K562 (cell line): Measurements from ENCODE around the gene HIPK2. TPM values are rescaled to one million over a fixed set of nuclear protein-coding genes. Genes with fewer than 3 reads are reported as not detected.

Experiments used
- ASH1L ChIP-seq: fragments of 450-650 bp; IDR thresholded peaks from 2 replicates; pipeline ENCODE4 v1.6.1; 2018; ENCODE audit warnings: borderline replicate concordance, mild to moderate bottlenecking, low read depth; ENCODE audit not compliant: partially characterized antibody
- CHD4 ChIP-seq: fragments of 200-600 bp; sonication (generic); IDR thresholded peaks from 3 replicates; pipeline ENCODE4 v1.6.1; 2012; ENCODE audit warnings: low read depth, mild to moderate bottlenecking, mixed read lengths, low read length, inconsistent platforms; ENCODE audit not compliant: insufficient read depth, insufficient replicate concordance, poor library complexity, severe bottlenecking
- KDM5B ChIP-seq: fragments of 200-600 bp; sonication (generic); IDR thresholded peaks from 2 replicates; pipeline ENCODE4 v1.6.1; 2012; ENCODE audit warnings: low read depth, mild to moderate bottlenecking, moderate library complexity, low read length, control low read depth, inconsistent platforms; ENCODE audit not compliant: insufficient replicate concordance
- MCM7 ChIP-seq, 2 experiments: fragments of 450-650 bp; IDR thresholded peaks; 2 replicates each; pipeline ENCODE4 v1.6.1; 2016 to 2018
- NCOA2 ChIP-seq, 2 experiments: fragments of 450-650 bp; IDR thresholded peaks; 2 replicates each; pipeline ENCODE4 v1.6.1; 2018; ENCODE audit warnings: mild to moderate bottlenecking in 2 of 2, moderate library complexity in 1 of 2; ENCODE audit not compliant: partially characterized antibody in 2 of 2
- POLR2A ChIP-seq: fragments of 450-650 bp; conservative IDR thresholded peaks from 2 replicates; pipeline ENCODE4 v1.6.1; 2016
- POLR2AphosphoS2 ChIP-seq: IDR thresholded peaks from 2 replicates; pipeline ENCODE4 v1.6.1; 2012; ENCODE audit warnings: low read length, improper control_type of control experiment
- SMAD1 ChIP-seq: fragments of 150-350 bp; IDR thresholded peaks from 2 replicates; pipeline ENCODE4 v1.6.1; 2014; ENCODE audit warnings: low read length, low read depth; ENCODE audit not compliant: partially characterized antibody
- SMARCC2 ChIP-seq: fragments of 450-650 bp; IDR thresholded peaks from 2 replicates; pipeline ENCODE4 v1.6.1; 2017; ENCODE audit warnings: antibody characterized with exemption, moderate library complexity, mild to moderate bottlenecking, low read depth
- TEAD1 ChIP-seq, 2 experiments: fragments of 450-650 bp in 1 of 2; sonication (generic) in 1 of 2; formaldehyde crosslinking; IDR thresholded peaks; 2 replicates each; pipeline versions ENCODE4 v1.4.0 to v1.8.0; 2020 to 2022; ENCODE audit warnings: mild to moderate bottlenecking in 2 of 2, missing genetic modification reagents in 1 of 2
- polyA plus RNA-seq, 8 experiments: library from polyadenylated mRNA; depleted of rRNA in 4 of 8; stranded (reverse) in 5 of 8; unstranded in 3 of 8; fragments of >200 nt; fragmentation: Nextera tagmentation in 2 of 8; fragmentation: Illumina TruSeq in 1 of 8; extraction: Ambion mirVana in 2 of 8; extraction: Trizol in 1 of 8; gene quantifications; 2 replicates each; pipeline versions ENCODE4 v1.2.1 to v1.2.3, GENCODE V29; 2011 to 2014; ENCODE audit warnings: inconsistent platforms in 1 of 8, missing spikeins in 1 of 8
- total RNA-seq, 7 experiments: library from RNA; depleted of rRNA in 6 of 7; stranded (reverse); fragments of >200 nt in 6 of 7; fragmentation: Illumina TruSeq in 2 of 7; extraction: Trizol in 2 of 7; gene quantifications; 2 replicates each; pipeline versions ENCODE4 v1.2.1 to v1.2.3, GENCODE V29; 2011 to 2021; ENCODE audit warnings: low replicate concordance in 1 of 7
- TF ChIP-seq, protein P1 (sequence below): fragments of 450-650 bp; IDR thresholded peaks from 2 replicates; pipeline ENCODE4 v1.6.1; 2014; ENCODE audit warnings: low read depth, mild to moderate bottlenecking, moderate library complexity, borderline replicate concordance
- TF ChIP-seq, protein P2 (sequence below): fragments of 250-450 bp; sonication (Bioruptor Pico); IDR thresholded peaks from 2 replicates; pipeline ENCODE4 v1.4.0; 2020; ENCODE audit warnings: mild to moderate bottlenecking, moderate library complexity, borderline replicate concordance
- TF ChIP-seq, protein P3 (sequence below): IDR thresholded peaks from 3 replicates; pipeline ENCODE4 v1.6.1; 2011; ENCODE audit warnings: borderline replicate concordance, mild to moderate bottlenecking, moderate library complexity; ENCODE audit not compliant: insufficient read length; ENCODE audit errors: extremely low read depth
- TF ChIP-seq, protein P4 (sequence below), 2 experiments: fragments of 450-650 bp in 1 of 2; sonication (generic) in 1 of 2; formaldehyde crosslinking in 1 of 2; IDR thresholded peaks in 1 of 2; conservative IDR thresholded peaks in 1 of 2; 2 replicates each; pipeline versions ENCODE4 v1.6.1 to v1.8.1; 2016 to 2023; ENCODE audit warnings: mild to moderate bottlenecking in 2 of 2, moderate library complexity in 2 of 2, inconsistent platforms in 1 of 2, missing genetic modification reagents in 1 of 2

HIPK2 gene
- total and polyA plus RNA-seq, 9 of the 15 experiments (the other 6 are each of a cell fraction or from before 2014, with no cell fraction given) = 0.69 to 19.8 (median 5.1) TPM

DNA sequence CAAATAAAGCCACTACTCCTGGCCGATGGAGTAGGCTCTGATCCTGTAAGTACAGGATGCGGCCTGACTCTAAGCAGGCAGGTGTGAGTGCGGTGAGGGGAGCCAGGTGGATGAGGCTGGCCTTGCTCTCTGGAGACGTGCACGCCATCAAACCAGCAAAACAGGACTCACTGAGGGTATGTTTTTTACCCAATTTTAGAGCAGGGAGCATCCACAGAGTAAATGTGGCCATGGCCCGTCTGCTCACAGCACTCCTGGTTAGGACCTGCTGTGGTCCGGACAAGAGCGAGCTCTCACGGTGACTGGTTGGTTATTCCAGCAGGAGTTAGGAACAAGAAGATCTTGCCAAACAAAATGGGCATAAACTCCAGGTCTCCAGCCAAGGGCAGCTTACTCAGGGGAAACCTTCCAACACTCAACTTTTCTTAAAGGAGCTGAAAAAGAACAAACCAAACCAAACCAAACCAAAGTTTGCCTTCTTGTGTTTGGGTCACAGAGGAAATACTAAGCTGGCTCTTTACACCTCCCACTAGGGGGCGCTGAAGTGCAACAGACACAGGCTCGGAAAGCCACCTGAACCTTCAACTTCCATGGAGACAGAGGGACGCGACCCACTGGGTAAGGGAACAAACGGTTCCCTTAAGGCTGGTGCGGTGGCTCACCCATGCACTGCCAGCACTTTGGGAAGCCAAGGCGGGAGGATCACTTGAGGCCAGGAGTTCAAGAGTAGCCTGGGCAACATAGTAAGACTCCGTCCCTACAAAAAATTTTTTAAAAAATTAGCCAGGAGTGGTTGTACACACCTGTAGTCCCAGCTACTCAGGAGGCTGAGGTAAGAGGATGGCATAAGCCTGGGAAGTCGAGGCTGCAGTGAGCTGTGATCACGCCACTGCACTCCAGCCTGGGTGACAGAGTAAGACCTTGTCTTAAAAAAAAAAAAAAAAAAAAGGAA lies 131.9 kb downstream of the HIPK2 start (continued):
- TF ChIP-seq SMAD1 = no peak
- TF ChIP-seq KDM5B = no peak
- no peak for TF ChIP-seq CHD4
- TF ChIP-seq, protein P1, sequence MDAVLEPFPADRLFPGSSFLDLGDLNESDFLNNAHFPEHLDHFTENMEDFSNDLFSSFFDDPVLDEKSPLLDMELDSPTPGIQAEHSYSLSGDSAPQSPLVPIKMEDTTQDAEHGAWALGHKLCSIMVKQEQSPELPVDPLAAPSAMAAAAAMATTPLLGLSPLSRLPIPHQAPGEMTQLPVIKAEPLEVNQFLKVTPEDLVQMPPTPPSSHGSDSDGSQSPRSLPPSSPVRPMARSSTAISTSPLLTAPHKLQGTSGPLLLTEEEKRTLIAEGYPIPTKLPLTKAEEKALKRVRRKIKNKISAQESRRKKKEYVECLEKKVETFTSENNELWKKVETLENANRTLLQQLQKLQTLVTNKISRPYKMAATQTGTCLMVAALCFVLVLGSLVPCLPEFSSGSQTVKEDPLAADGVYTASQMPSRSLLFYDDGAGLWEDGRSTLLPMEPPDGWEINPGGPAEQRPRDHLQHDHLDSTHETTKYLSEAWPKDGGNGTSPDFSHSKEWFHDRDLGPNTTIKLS = no peak
- no peak for TF ChIP-seq POLR2AphosphoS2
- TF ChIP-seq POLR2A = no peak
- TF ChIP-seq, protein P2, sequence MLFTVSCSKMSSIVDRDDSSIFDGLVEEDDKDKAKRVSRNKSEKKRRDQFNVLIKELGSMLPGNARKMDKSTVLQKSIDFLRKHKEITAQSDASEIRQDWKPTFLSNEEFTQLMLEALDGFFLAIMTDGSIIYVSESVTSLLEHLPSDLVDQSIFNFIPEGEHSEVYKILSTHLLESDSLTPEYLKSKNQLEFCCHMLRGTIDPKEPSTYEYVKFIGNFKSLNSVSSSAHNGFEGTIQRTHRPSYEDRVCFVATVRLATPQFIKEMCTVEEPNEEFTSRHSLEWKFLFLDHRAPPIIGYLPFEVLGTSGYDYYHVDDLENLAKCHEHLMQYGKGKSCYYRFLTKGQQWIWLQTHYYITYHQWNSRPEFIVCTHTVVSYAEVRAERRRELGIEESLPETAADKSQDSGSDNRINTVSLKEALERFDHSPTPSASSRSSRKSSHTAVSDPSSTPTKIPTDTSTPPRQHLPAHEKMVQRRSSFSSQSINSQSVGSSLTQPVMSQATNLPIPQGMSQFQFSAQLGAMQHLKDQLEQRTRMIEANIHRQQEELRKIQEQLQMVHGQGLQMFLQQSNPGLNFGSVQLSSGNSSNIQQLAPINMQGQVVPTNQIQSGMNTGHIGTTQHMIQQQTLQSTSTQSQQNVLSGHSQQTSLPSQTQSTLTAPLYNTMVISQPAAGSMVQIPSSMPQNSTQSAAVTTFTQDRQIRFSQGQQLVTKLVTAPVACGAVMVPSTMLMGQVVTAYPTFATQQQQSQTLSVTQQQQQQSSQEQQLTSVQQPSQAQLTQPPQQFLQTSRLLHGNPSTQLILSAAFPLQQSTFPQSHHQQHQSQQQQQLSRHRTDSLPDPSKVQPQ (CRISPR knock-in tag) = no peak
- no peak for TF ChIP-seq SMARCC2
- no peak for TF ChIP-seq TEAD1 (CRISPR knock-in tag; IDR thresholded peaks at IDR 0.05)
- no peak for TF ChIP-seq ASH1L
- TF ChIP-seq NCOA2 (IDR thresholded peaks at IDR 0.05; ENCODE audit: partially characterized antibody in 2 of 2) = no peak
- TF ChIP-seq, protein P3, sequence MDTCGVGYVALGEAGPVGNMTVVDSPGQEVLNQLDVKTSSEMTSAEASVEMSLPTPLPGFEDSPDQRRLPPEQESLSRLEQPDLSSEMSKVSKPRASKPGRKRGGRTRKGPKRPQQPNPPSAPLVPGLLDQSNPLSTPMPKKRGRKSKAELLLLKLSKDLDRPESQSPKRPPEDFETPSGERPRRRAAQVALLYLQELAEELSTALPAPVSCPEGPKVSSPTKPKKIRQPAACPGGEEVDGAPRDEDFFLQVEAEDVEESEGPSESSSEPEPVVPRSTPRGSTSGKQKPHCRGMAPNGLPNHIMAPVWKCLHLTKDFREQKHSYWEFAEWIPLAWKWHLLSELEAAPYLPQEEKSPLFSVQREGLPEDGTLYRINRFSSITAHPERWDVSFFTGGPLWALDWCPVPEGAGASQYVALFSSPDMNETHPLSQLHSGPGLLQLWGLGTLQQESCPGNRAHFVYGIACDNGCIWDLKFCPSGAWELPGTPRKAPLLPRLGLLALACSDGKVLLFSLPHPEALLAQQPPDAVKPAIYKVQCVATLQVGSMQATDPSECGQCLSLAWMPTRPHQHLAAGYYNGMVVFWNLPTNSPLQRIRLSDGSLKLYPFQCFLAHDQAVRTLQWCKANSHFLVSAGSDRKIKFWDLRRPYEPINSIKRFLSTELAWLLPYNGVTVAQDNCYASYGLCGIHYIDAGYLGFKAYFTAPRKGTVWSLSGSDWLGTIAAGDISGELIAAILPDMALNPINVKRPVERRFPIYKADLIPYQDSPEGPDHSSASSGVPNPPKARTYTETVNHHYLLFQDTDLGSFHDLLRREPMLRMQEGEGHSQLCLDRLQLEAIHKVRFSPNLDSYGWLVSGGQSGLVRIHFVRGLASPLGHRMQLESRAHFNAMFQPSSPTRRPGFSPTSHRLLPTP = no peak
- no peak for TF ChIP-seq MCM7 (IDR thresholded peaks at IDR 0.05)
- TF ChIP-seq, protein P4, sequence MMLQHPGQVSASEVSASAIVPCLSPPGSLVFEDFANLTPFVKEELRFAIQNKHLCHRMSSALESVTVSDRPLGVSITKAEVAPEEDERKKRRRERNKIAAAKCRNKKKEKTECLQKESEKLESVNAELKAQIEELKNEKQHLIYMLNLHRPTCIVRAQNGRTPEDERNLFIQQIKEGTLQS (IDR thresholded peaks at IDR 0.05) = no peak
- TF ChIP-seq, protein P4 (CRISPR knock-in tag; conservative IDR thresholded peaks at IDR 0.05) = no peak
